ENCODE measurements around the gene KIT. TPM values are rescaled to one million over a fixed set of nuclear protein-coding genes. Genes with fewer than 3 reads are reported as not detected.

KIT gene
- total and polyA plus RNA-seq, 2 donors (not counting 3 experiments of a cell fraction or from before 2014, with no cell fraction given): 19.8 to 39.7 TPM

DNA sequence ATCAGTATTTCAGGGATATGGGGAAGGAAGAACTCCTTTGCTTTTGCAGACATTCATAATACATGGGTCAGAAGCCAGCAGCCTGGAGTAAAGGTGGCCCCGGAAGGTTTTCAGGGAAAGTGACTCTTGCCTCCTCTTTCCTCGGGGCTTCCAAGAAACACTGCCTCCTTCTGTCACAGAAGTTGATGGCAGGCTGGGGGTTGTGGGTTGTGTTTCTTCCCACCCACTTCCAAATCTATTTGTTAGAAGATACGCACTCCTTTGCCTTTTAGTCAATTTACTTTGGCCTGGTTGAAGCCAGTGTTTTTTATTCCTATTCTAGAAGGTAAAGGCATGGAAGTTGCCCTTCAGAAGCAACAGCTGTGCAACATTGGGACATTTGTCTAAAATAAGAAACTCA lies 19.7 kb downstream of the KIT start:
- Histone ChIP-seq H3K9me1 (replicated peaks; ENCODE audit: control insufficient read depth, extremely low read depth, insufficient read depth, low read length) (no peaks in the 10 kb centered on the region), H4K20me1 (replicated peaks; ENCODE audit: control insufficient read depth, extremely low read depth, insufficient read depth, low read length) (no peaks in the 10 kb centered on the region), H3K9me3 (replicated peaks; ENCODE audit: control insufficient read depth, insufficient read depth, low read length) (no peaks in the 10 kb centered on the region), H3K4me1 (ENCODE audit: control insufficient read depth, extremely low read depth, insufficient read depth, low read length) (no peaks in the 10 kb centered on the region), H3K4me3 (replicated peaks in 1 of 3; ENCODE audit: insufficient read depth in 1 of 3, low read depth in 1 of 3, low read length in 3 of 3) (no peak overlapping the region), H3K9ac (replicated peaks; ENCODE audit: extremely low read depth, insufficient read depth, low read length) (no peak overlapping the region), H3K4me2 (ENCODE audit: insufficient read depth, low read length) (no peak overlapping the region), H2AFZ (ENCODE audit: low read depth, low read length) (no peak overlapping the region), H3K36me3 (ENCODE audit: control insufficient read depth in 2 of 2, extremely low read depth in 1 of 2, insufficient read depth in 2 of 2, low read length in 2 of 2) (no peaks in the 10 kb centered on the region), H3K27ac (ENCODE audit: insufficient read depth, low read depth, low read length) (no peak overlapping the region), H3K27me3 (ENCODE audit: control insufficient read depth in 2 of 2, insufficient read depth in 2 of 2, low read length in 2 of 2) (peaks cover 0 to 5% of the 10 kb centered on the region in 2 experiments), H3K79me2 (ENCODE audit: control insufficient read depth, insufficient read depth, low read length) (no peaks in the 10 kb centered on the region)
- TF ChIP-seq JUN (IDR thresholded peaks at IDR 0.05; ENCODE audit: borderline replicate concordance, insufficient read depth, insufficient read length, low read depth) (no peak), POLR2AphosphoS5 (IDR thresholded peaks at IDR 0.05; ENCODE audit: insufficient read depth, low read depth, low read length) (no peak), POLR2A (IDR thresholded peaks at IDR 0.05; ENCODE audit: low read depth, low read length) (no peak), MYC (IDR thresholded peaks at IDR 0.05; ENCODE audit: low read depth, low read length) (no peak), EZH2 (IDR thresholded peaks at IDR 0.05; ENCODE audit: borderline replicate concordance, low read depth, low read length, severe bottlenecking) (no peak), GATA2 (IDR thresholded peaks at IDR 0.05; ENCODE audit: insufficient read depth, insufficient read length, low read depth, low read length) (no peak), FOS (IDR thresholded peaks at IDR 0.05; ENCODE audit: borderline replicate concordance, insufficient read depth, low read length) (no peak)
- TF ChIP-seq, protein P1, sequence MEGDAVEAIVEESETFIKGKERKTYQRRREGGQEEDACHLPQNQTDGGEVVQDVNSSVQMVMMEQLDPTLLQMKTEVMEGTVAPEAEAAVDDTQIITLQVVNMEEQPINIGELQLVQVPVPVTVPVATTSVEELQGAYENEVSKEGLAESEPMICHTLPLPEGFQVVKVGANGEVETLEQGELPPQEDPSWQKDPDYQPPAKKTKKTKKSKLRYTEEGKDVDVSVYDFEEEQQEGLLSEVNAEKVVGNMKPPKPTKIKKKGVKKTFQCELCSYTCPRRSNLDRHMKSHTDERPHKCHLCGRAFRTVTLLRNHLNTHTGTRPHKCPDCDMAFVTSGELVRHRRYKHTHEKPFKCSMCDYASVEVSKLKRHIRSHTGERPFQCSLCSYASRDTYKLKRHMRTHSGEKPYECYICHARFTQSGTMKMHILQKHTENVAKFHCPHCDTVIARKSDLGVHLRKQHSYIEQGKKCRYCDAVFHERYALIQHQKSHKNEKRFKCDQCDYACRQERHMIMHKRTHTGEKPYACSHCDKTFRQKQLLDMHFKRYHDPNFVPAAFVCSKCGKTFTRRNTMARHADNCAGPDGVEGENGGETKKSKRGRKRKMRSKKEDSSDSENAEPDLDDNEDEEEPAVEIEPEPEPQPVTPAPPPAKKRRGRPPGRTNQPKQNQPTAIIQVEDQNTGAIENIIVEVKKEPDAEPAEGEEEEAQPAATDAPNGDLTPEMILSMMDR (IDR thresholded peaks at IDR 0.05; ENCODE audit: extremely low read depth in 1 of 2, insufficient read depth in 1 of 2, low read depth in 1 of 2, low read length in 2 of 2): no peak
- TF ChIP-seq, protein P2, sequence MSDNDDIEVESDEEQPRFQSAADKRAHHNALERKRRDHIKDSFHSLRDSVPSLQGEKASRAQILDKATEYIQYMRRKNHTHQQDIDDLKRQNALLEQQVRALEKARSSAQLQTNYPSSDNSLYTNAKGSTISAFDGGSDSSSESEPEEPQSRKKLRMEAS (IDR thresholded peaks at IDR 0.05; ENCODE audit: insufficient read depth, insufficient read length): no peak
- no peak for DNase-seq (ENCODE audit: low read depth, low spot score)
- POLR2A ChIA-PET: no interaction called here
- CTCF ChIA-PET: interaction anchor here (3.7 kb wide), 1 partner anchor 283 kb away, joined by 11 read pairs; no protein-coding TSS in a partner anchor
- BruUV-seq (replicated peaks): no TSS peak
- no peak for FAIRE-seq
- intact Hi-C loops (cut with micrococcal nuclease) (no loop called here), dilution Hi-C loops (cut with MboI; ENCODE audit: extremely low pct_ligation_motif_present, low sequenced_read_pairs) (no loop called here)
